Endothelial cell of umbilical vein (primary cell): ENCODE measurements around the gene TCEAL2. TPM values are rescaled to one million over a fixed set of nuclear protein-coding genes. Genes with fewer than 3 reads are reported as not detected.
A peak's percentile ranks its signal among the peaks of the same experiment; 100 is the strongest.

Experiments
- BruUV-seq: library from RNA; stranded (reverse); fragments of 400-500 nt; replicated peaks from 2 replicates; lab custom pipeline; 2021; lab: Mats Ljungman, UMichigan
- CTCF ChIA-PET: fragments of 300-600, 350-600 bp; sonication (Branson Sonifier 250); formaldehyde crosslinking; loops from one replicate; lab custom pipeline; 2021; ENCODE audit warnings: antibody characterized with exemption, inconsistent platforms; lab: Charles Lee
- POLR2A ChIA-PET: fragments of 300-600, 350-600 bp; sonication (Branson Sonifier 250); formaldehyde crosslinking; loops from one replicate; lab custom pipeline; 2021; ENCODE audit warnings: antibody characterized with exemption, inconsistent platforms; lab: Charles Lee
- DNase-seq: peaks from one replicate; pipeline ENCODE4 v3.0.0-alpha.2; 2011; ENCODE audit warnings: low read depth, low spot score
- FAIRE-seq: peaks from 2 replicates; lab custom pipeline; 2011; peaks lifted over from hg19 to GRCh38; lab: Jason Lieb, UNC
- H2AFZ ChIP-seq: 2 replicates; pipeline ENCODE4 v1.6.0; 2012; ENCODE audit warnings: low read depth, low read length, control low read depth, inconsistent platforms
- H3K27ac ChIP-seq: 2 replicates; pipeline ENCODE4 v1.5.1; 2011; ENCODE audit warnings: low read depth, mild to moderate bottlenecking, control low read depth, low read length, moderate library complexity; ENCODE audit not compliant: insufficient read depth
- H3K27me3 ChIP-seq, 2 experiments: 2 replicates each; pipeline versions ENCODE4 v1.6.0 to v1.6.1; 2011; ENCODE audit warnings: low read length in 2 of 2, mixed read lengths in 1 of 2; ENCODE audit not compliant: control insufficient read depth in 2 of 2, insufficient read depth in 2 of 2
- H3K36me3 ChIP-seq, 2 experiments: 2 replicates in 1 of 2; 3 replicates in 1 of 2; pipeline ENCODE4 v1.5.1; 2011; ENCODE audit warnings: low read length in 2 of 2, mild to moderate bottlenecking in 1 of 2, moderate library complexity in 1 of 2; ENCODE audit not compliant: control insufficient read depth in 2 of 2, insufficient read depth in 2 of 2; ENCODE audit errors: extremely low read depth in 1 of 2
- H3K4me1 ChIP-seq: 3 replicates; pipeline ENCODE4 v1.5.1; 2011; ENCODE audit warnings: mild to moderate bottlenecking, low read length; ENCODE audit not compliant: control insufficient read depth, insufficient read depth; ENCODE audit errors: extremely low read depth
- H3K4me2 ChIP-seq: 2 replicates; pipeline ENCODE4 v1.6.1; 2011; ENCODE audit warnings: low read length, control low read depth, mixed read lengths; ENCODE audit not compliant: insufficient read depth
- H3K4me3 ChIP-seq, 3 experiments: fragments of 200-600 bp in 1 of 3; sonication (generic), shearing (Covaris generic) in 1 of 3; replicated peaks in 1 of 3; 2 replicates each; pipeline ENCODE4 v1.5.1; 2011 to 2016; ENCODE audit warnings: control low read depth in 3 of 3, low read length in 3 of 3, mild to moderate bottlenecking in 2 of 3, inconsistent platforms in 1 of 3, low read depth in 1 of 3, moderate library complexity in 1 of 3; ENCODE audit not compliant: insufficient read depth in 1 of 3
- H3K79me2 ChIP-seq: 2 replicates; pipeline ENCODE4 v1.6.0; 2012; ENCODE audit warnings: low read length, inconsistent platforms; ENCODE audit not compliant: control insufficient read depth, insufficient read depth
- H3K9ac ChIP-seq: replicated peaks from 2 replicates; pipeline ENCODE3; 2011; ENCODE audit warnings: low read length, control low read depth; ENCODE audit not compliant: insufficient read depth; ENCODE audit errors: extremely low read depth
- H3K9me1 ChIP-seq: replicated peaks from 3 replicates; pipeline ENCODE4 v1.6.0; 2011; ENCODE audit warnings: mild to moderate bottlenecking, low read length; ENCODE audit not compliant: control insufficient read depth, insufficient read depth; ENCODE audit errors: extremely low read depth
- H3K9me3 ChIP-seq: replicated peaks from 2 replicates; pipeline ENCODE4 v1.5.1; 2012; ENCODE audit warnings: low read length, inconsistent platforms; ENCODE audit not compliant: control insufficient read depth, insufficient read depth
- H4K20me1 ChIP-seq: replicated peaks from 2 replicates; pipeline ENCODE3; 2011; ENCODE audit warnings: mild to moderate bottlenecking, low read length; ENCODE audit not compliant: control insufficient read depth, insufficient read depth; ENCODE audit errors: extremely low read depth
- EZH2 ChIP-seq: IDR thresholded peaks from 2 replicates; pipeline ENCODE4 v1.6.1; 2012; ENCODE audit warnings: borderline replicate concordance, low read depth, mild to moderate bottlenecking, moderate library complexity, low read length, inconsistent platforms; ENCODE audit not compliant: severe bottlenecking
- FOS ChIP-seq: IDR thresholded peaks from 2 replicates; pipeline ENCODE4 v1.6.1; 2011; ENCODE audit warnings: mild to moderate bottlenecking, low read length, moderate library complexity, borderline replicate concordance; ENCODE audit not compliant: insufficient read depth
- GATA2 ChIP-seq: IDR thresholded peaks from 2 replicates; pipeline ENCODE4 v1.7.0; 2011; ENCODE audit warnings: low read depth, mild to moderate bottlenecking, moderate library complexity, mixed read lengths, low read length; ENCODE audit not compliant: insufficient read length, insufficient read depth
- JUN ChIP-seq: IDR thresholded peaks from 2 replicates; pipeline ENCODE4 v1.6.1; 2011; ENCODE audit warnings: borderline replicate concordance, low read depth; ENCODE audit not compliant: insufficient read length, insufficient read depth
- MYC ChIP-seq: IDR thresholded peaks from one replicate; pipeline ENCODE4 v1.6.1; 2011; ENCODE audit warnings: mild to moderate bottlenecking, low read depth, low read length
- POLR2A ChIP-seq: IDR thresholded peaks from 2 replicates; pipeline ENCODE4 v1.6.1; 2012; ENCODE audit warnings: low read depth, mild to moderate bottlenecking, control low read depth, low read length
- POLR2AphosphoS5 ChIP-seq: IDR thresholded peaks from 2 replicates; pipeline ENCODE4 v1.6.1; 2012; ENCODE audit warnings: low read depth, mild to moderate bottlenecking, control low read depth, low read length, moderate library complexity; ENCODE audit not compliant: insufficient read depth
- dilution Hi-C: fragments of 300-500 bp; cut with MboI; formaldehyde crosslinking; loops from one replicate; pipeline ENCODE4 v1.15.0; 2019; ENCODE audit warnings: low sequenced_read_pairs; ENCODE audit not compliant: extremely low pct_ligation_motif_present
- intact Hi-C: fragments of 100-400 bp; cut with micrococcal nuclease; formaldehyde crosslinking; loops from one replicate; pipeline ENCODE4 v1.10.0; 2022
- polyA plus RNA-seq, 4 experiments: library from polyadenylated mRNA; depleted of rRNA in 3 of 4; stranded (reverse) in 3 of 4; unstranded in 1 of 4; fragments of >200 nt; gene quantifications; 2 replicates each; pipeline versions ENCODE4 v1.2.1 to v1.2.3, GENCODE V29; 2011 to 2012; ENCODE audit warnings: missing spikeins in 1 of 4
- total RNA-seq: library from RNA; stranded (reverse); gene quantifications from 2 replicates; pipeline ENCODE4 v1.2.3, GENCODE V29; 2021
- TF ChIP-seq, protein P1 (sequence below): IDR thresholded peaks from 2 replicates; pipeline ENCODE4 v1.6.1; 2011; ENCODE audit not compliant: insufficient read depth, insufficient read length
- TF ChIP-seq, protein P2 (sequence below), 2 donors: IDR thresholded peaks; 1 replicate in 1 of 2; 2 replicates in 1 of 2; pipeline ENCODE4 v1.5.1; 2011; ENCODE audit warnings: low read length in 2 of 2, mild to moderate bottlenecking in 2 of 2, moderate library complexity in 2 of 2, control low read depth in 1 of 2, inconsistent platforms in 1 of 2, low read depth in 1 of 2; ENCODE audit not compliant: insufficient read depth in 1 of 2; ENCODE audit errors: extremely low read depth in 1 of 2

The TCEAL2 gene
- total and polyA plus RNA-seq, 2 donors (not counting 3 experiments of a cell fraction or from before 2014, with no cell fraction given) = not detected

DNA sequence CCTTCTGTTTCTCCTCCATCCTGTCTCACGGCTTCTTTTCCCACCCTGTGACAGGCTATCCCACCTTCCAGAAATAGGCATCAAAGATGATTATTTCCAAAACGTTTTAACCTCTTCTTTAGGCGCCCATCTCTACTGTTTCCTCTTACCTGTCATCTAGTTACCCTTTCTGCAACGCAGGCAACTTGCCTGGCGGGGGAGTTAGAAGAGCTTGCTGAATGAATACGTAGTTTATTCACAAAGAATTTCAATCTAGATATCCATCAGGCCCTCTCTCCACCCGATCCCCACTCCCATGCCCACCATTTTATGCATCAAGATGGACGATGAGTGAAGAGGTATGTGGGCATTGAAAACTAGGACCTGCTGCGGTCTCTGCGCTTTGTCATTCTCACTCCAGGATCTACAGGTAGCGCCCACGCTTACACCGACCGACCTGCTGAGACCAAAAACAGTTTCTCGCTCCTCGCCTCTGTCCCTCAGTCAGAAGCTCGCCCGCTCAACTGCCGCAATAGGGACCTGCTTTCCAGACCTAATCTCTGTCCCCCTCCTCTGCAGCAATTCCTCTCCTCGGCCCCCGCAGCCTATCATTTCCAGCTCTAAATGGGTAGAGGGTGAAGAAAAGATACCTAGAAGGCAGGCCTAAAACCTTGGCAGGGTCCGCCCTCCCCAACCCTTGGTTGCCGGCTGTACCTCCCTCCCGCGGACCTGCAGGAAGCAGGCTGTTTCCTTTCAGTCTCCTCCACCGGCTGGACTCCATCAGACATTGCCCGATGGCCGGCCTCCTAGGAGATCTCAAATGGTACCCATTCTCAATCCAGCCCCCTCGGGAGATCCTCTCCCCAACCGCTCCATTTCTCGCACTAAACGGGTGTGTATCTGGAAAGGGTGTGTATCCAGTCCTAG lies 29.7 kb downstream of the TCEAL2 start:
- no peaks in the 10 kb centered on the region for H4K20me1 ChIP-seq
- H3K9me1 ChIP-seq = no peaks in the 10 kb centered on the region
- H3K4me2 ChIP-seq = peak overlapping the region; percentile 31
- BruUV-seq = no TSS peak
- peaks cover 2% of the 10 kb centered on the region for H3K4me1 ChIP-seq
- no peak overlapping the region for H3K27ac ChIP-seq
- POLR2A ChIA-PET = no interaction called here
- H3K27me3 ChIP-seq = no peaks in the 10 kb centered on the region
- TF ChIP-seq, protein P1, sequence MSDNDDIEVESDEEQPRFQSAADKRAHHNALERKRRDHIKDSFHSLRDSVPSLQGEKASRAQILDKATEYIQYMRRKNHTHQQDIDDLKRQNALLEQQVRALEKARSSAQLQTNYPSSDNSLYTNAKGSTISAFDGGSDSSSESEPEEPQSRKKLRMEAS = no peak
- no peak for TF ChIP-seq POLR2A
- TF ChIP-seq, protein P2, sequence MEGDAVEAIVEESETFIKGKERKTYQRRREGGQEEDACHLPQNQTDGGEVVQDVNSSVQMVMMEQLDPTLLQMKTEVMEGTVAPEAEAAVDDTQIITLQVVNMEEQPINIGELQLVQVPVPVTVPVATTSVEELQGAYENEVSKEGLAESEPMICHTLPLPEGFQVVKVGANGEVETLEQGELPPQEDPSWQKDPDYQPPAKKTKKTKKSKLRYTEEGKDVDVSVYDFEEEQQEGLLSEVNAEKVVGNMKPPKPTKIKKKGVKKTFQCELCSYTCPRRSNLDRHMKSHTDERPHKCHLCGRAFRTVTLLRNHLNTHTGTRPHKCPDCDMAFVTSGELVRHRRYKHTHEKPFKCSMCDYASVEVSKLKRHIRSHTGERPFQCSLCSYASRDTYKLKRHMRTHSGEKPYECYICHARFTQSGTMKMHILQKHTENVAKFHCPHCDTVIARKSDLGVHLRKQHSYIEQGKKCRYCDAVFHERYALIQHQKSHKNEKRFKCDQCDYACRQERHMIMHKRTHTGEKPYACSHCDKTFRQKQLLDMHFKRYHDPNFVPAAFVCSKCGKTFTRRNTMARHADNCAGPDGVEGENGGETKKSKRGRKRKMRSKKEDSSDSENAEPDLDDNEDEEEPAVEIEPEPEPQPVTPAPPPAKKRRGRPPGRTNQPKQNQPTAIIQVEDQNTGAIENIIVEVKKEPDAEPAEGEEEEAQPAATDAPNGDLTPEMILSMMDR (IDR thresholded peaks at IDR 0.05; ENCODE audit: extremely low read depth in 1 of 2, insufficient read depth in 1 of 2, low read depth in 1 of 2, low read length in 2 of 2) = no peak
- TF ChIP-seq EZH2 = no peak
- no peak for TF ChIP-seq MYC
- no peak for TF ChIP-seq JUN
- no peak for TF ChIP-seq GATA2
- no peak for TF ChIP-seq FOS
- TF ChIP-seq POLR2AphosphoS5 = no peak
- no peaks in the 10 kb centered on the region for H3K9me3 ChIP-seq
- FAIRE-seq (no peak), DNase-seq (peak; percentile 0)
- no peaks in the 10 kb centered on the region for H3K79me2 ChIP-seq
- H3K36me3 ChIP-seq = no peaks in the 10 kb centered on the region
- dilution Hi-C loops = no loop called here
- peak overlapping the region; percentile 42 for H3K9ac ChIP-seq
- H2AFZ ChIP-seq = peak overlapping the region; percentile 66
- intact Hi-C loops = no loop called here
- CTCF ChIA-PET = interaction anchor here (0.6 kb wide), 1 partner anchor 87 kb away, joined by 4 read pairs; no protein-coding TSS in a partner anchor
- H3K4me3 ChIP-seq = peak overlapping the region in 2 of 3 experiments; percentile 27 to 32
